WTC11 (cell line): ENCODE results near the gene LGR4. TPM values are rescaled to one million over a fixed set of nuclear protein-coding genes. Genes with fewer than 3 reads are reported as not detected.

ENCODE experiments used
- ATAC-seq: fragments of 200-7000 bp; cut with Tn5 transposase; 2 replicates; pipeline ENCODE4 v1.10.0; 2021; ENCODE audit warnings: mild to moderate bottlenecking, moderate library complexity
- CTCF ChIA-PET: fragments of 300-600 bp; sonication (Branson Sonifier 250); formaldehyde crosslinking; loops from one replicate; lab custom pipeline; 2021; ENCODE audit warnings: antibody characterized with exemption; lab: Charles Lee
- POLR2A ChIA-PET: fragments of 350-600 bp; sonication (Branson Sonifier 250); formaldehyde crosslinking; loops from one replicate; lab custom pipeline; 2021; ENCODE audit warnings: antibody characterized with exemption; lab: Charles Lee
- DNase-seq: peaks from one replicate; pipeline ENCODE4 v3.0.0; 2021; ENCODE audit warnings: low spot score
- H3K27ac Mint-ChIP-seq: 2 replicates; pipeline ENCODE4 v1.8.0; 2021; ENCODE audit warnings: mixed read lengths
- H3K27me3 Mint-ChIP-seq: 2 replicates; pipeline ENCODE4 v1.8.0; 2021; ENCODE audit warnings: low read depth, mild to moderate bottlenecking, moderate library complexity, mixed read lengths
- H3K36me3 Mint-ChIP-seq: 2 replicates; pipeline ENCODE4 v1.8.0; 2021; ENCODE audit warnings: mixed read lengths
- H3K4me1 Mint-ChIP-seq: 2 replicates; pipeline ENCODE4 v1.8.0; 2022; ENCODE audit warnings: mixed read lengths
- H3K4me3 Mint-ChIP-seq: 2 replicates; pipeline ENCODE4 v1.8.0; 2021; ENCODE audit warnings: mild to moderate bottlenecking, moderate library complexity, mixed read lengths
- H3K9me3 Mint-ChIP-seq: 2 replicates; pipeline ENCODE4 v1.8.0; 2021; ENCODE audit warnings: mixed read lengths
- ATF1 ChIP-seq: sonication (generic); formaldehyde crosslinking; IDR thresholded peaks from 2 replicates; pipeline ENCODE4 v1.8.1; 2023; ENCODE audit warnings: mild to moderate bottlenecking, moderate library complexity, missing genetic modification reagents
- EMX1 ChIP-seq: fragments of 250-450 bp; sonication (Bioruptor Pico); IDR thresholded peaks from 2 replicates; pipeline ENCODE4 v1.8.0; 2021; ENCODE audit warnings: mild to moderate bottlenecking
- FOXK1 ChIP-seq: sonication (generic); formaldehyde crosslinking; IDR thresholded peaks from 2 replicates; pipeline ENCODE4 v1.8.0; 2022; ENCODE audit warnings: mild to moderate bottlenecking, moderate library complexity, missing genetic modification reagents
- JUN ChIP-seq: sonication (generic); formaldehyde crosslinking; IDR thresholded peaks from 2 replicates; pipeline ENCODE4 v1.8.0; 2023; ENCODE audit warnings: mild to moderate bottlenecking, missing genetic modification reagents
- KAT7 ChIP-seq: sonication (generic); formaldehyde crosslinking; IDR thresholded peaks from 2 replicates; pipeline ENCODE4 v1.8.1; 2023; ENCODE audit warnings: missing genetic modification reagents, mild to moderate bottlenecking, borderline replicate concordance
- NFYB ChIP-seq: sonication (generic); formaldehyde crosslinking; conservative IDR thresholded peaks from 2 replicates; pipeline ENCODE4 v1.8.0; 2022; ENCODE audit warnings: low read depth, missing genetic modification reagents
- ZBTB21 ChIP-seq: sonication (generic); formaldehyde crosslinking; IDR thresholded peaks from 2 replicates; pipeline ENCODE4 v1.8.1; 2023; ENCODE audit warnings: mild to moderate bottlenecking, missing genetic modification reagents, borderline replicate concordance
- ZNF281 ChIP-seq: sonication (generic); formaldehyde crosslinking; IDR thresholded peaks from 2 replicates; pipeline ENCODE4 v1.8.0; 2023; ENCODE audit warnings: mild to moderate bottlenecking, missing genetic modification reagents
- ZNF317 ChIP-seq: sonication (generic); formaldehyde crosslinking; IDR thresholded peaks from 2 replicates; pipeline ENCODE4 v1.8.1; 2023; ENCODE audit warnings: low read depth, mild to moderate bottlenecking, moderate library complexity, missing genetic modification reagents, borderline replicate concordance
- ZNF532 ChIP-seq: fragments of 250-450 bp; sonication (Bioruptor Pico); IDR thresholded peaks from 2 replicates; pipeline ENCODE4 v1.9.0; 2021; ENCODE audit warnings: mild to moderate bottlenecking, borderline replicate concordance
- ZNF671 ChIP-seq: fragments of 250-450 bp; sonication (Bioruptor Pico); IDR thresholded peaks from 2 replicates; pipeline ENCODE4 v1.8.0; 2021; ENCODE audit warnings: mild to moderate bottlenecking
- total RNA-seq: library from RNA; stranded (reverse); gene quantifications from 3 replicates; pipeline ENCODE4 v1.2.3, GENCODE V29; 2021
- TF ChIP-seq, protein P1 (sequence below): sonication (generic); formaldehyde crosslinking; IDR thresholded peaks from 2 replicates; pipeline ENCODE4 v1.8.1; 2023; ENCODE audit warnings: mild to moderate bottlenecking, missing genetic modification reagents
- TF ChIP-seq, protein P2 (sequence below): fragments of 200-600 bp; IDR thresholded peaks from 2 replicates; pipeline ENCODE4 v1.8.0; 2022; ENCODE audit warnings: antibody characterized with exemption
- TF ChIP-seq, protein P3 (sequence below): sonication (generic); formaldehyde crosslinking; IDR thresholded peaks from 2 replicates; pipeline ENCODE4 v1.8.1; 2022; ENCODE audit warnings: missing genetic modification reagents, borderline replicate concordance

LGR4 gene
- total RNA-seq, 1 experiment from 2014 or later = 53.8 TPM

- CTCF ChIA-PET = no interaction called here
- H3K27me3 Mint-ChIP-seq = peaks cover 14% of the 10 kb centered on the region
- no peak overlapping the region for H3K27ac Mint-ChIP-seq
- no peak overlapping the region for H3K4me3 Mint-ChIP-seq
- TF ChIP-seq ZNF281 (no peak), FOXK1 (CRISPR knock-in tag) (no peak), ZNF317 (CRISPR knock-in tag) (no peak), KAT7 (CRISPR knock-in tag) (no peak), ZNF532 (no peak), NFYB (CRISPR knock-in tag) (no peak), EMX1 (CRISPR knock-in tag) (no peak)
- TF ChIP-seq, protein P1, sequence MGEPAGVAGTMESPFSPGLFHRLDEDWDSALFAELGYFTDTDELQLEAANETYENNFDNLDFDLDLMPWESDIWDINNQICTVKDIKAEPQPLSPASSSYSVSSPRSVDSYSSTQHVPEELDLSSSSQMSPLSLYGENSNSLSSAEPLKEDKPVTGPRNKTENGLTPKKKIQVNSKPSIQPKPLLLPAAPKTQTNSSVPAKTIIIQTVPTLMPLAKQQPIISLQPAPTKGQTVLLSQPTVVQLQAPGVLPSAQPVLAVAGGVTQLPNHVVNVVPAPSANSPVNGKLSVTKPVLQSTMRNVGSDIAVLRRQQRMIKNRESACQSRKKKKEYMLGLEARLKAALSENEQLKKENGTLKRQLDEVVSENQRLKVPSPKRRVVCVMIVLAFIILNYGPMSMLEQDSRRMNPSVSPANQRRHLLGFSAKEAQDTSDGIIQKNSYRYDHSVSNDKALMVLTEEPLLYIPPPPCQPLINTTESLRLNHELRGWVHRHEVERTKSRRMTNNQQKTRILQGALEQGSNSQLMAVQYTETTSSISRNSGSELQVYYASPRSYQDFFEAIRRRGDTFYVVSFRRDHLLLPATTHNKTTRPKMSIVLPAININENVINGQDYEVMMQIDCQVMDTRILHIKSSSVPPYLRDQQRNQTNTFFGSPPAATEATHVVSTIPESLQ (CRISPR knock-in tag) = no peak
- TF ChIP-seq, protein P2, sequence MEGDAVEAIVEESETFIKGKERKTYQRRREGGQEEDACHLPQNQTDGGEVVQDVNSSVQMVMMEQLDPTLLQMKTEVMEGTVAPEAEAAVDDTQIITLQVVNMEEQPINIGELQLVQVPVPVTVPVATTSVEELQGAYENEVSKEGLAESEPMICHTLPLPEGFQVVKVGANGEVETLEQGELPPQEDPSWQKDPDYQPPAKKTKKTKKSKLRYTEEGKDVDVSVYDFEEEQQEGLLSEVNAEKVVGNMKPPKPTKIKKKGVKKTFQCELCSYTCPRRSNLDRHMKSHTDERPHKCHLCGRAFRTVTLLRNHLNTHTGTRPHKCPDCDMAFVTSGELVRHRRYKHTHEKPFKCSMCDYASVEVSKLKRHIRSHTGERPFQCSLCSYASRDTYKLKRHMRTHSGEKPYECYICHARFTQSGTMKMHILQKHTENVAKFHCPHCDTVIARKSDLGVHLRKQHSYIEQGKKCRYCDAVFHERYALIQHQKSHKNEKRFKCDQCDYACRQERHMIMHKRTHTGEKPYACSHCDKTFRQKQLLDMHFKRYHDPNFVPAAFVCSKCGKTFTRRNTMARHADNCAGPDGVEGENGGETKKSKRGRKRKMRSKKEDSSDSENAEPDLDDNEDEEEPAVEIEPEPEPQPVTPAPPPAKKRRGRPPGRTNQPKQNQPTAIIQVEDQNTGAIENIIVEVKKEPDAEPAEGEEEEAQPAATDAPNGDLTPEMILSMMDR = no peak
- peaks cover 48% of the 10 kb centered on the region for H3K4me1 Mint-ChIP-seq
- POLR2A ChIA-PET = no interaction called here
- no peak for DNase-seq
- no peaks in the 10 kb centered on the region for H3K9me3 Mint-ChIP-seq
- H3K36me3 Mint-ChIP-seq = peaks cover 7% of the 10 kb centered on the region
- ATAC-seq = peak; percentile 30; the same call in 1 of the 2 replicates
Observed at GRCh38 chr11:27354359-27354965, 118.1 kb downstream of the LGR4 start.

DNA sequence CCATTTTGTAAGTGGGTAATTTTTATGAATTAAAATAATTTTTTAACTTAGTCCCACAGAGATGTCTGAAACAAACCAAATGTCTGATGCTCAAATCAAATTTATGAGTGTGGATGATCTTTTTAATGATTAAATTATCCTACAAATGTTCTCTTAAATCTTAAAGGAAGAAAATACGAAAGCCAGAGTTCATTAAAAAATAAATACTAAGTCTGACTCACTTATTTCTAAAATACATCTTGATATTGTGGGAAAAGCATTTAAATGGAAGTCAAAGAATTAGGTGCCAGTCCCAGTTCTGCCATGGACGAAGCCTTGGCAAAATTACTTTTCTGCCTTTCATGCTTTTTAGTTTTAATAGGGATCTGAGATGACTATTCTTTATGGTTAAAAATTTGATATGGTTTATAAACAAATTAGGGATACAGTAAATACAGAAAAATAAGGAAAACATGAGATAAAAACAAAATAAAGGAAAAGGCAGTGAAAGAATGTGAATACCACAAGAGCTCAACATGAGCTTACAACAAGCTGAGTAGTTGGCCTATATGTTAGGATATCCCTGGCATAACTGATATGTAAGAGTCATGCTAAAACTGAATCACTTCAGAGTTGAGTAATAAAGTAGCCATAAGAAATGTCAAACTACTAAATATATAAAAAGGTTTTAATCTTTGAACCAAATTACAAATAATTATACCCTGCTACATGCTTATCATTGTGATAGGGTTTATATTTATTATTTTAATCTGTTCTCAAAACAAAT, 118.8 kb downstream of the LGR4 start:
- no peaks in the 10 kb centered on the region for H3K9me3 Mint-ChIP-seq
- H3K27ac Mint-ChIP-seq = no peak overlapping the region
- CTCF ChIA-PET = interaction anchor here (1.2 kb wide), 1 partner anchor 25 kb away, joined by 3 read pairs; no protein-coding TSS in a partner anchor
- POLR2A ChIA-PET = no interaction called here
- H3K27me3 Mint-ChIP-seq = peaks cover 14% of the 10 kb centered on the region
- no peak for ATAC-seq
- H3K4me1 Mint-ChIP-seq = peaks cover 46% of the 10 kb centered on the region
- no peak overlapping the region for H3K4me3 Mint-ChIP-seq
- DNase-seq = no peak
- H3K36me3 Mint-ChIP-seq = peaks cover 7% of the 10 kb centered on the region
- TF ChIP-seq, protein P3, sequence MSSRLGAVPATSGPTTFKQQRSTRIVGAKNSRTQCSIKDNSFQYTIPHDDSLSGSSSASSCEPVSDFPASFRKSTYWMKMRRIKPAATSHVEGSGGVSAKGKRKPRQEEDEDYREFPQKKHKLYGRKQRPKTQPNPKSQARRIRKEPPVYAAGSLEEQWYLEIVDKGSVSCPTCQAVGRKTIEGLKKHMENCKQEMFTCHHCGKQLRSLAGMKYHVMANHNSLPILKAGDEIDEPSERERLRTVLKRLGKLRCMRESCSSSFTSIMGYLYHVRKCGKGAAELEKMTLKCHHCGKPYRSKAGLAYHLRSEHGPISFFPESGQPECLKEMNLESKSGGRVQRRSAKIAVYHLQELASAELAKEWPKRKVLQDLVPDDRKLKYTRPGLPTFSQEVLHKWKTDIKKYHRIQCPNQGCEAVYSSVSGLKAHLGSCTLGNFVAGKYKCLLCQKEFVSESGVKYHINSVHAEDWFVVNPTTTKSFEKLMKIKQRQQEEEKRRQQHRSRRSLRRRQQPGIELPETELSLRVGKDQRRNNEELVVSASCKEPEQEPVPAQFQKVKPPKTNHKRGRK (CRISPR knock-in tag) = no peak
- no peak for TF ChIP-seq ZNF671
- no peak for TF ChIP-seq ZNF281
- TF ChIP-seq ATF1 = no peak
- TF ChIP-seq JUN = no peak
- TF ChIP-seq ZBTB21 (CRISPR knock-in tag) = no peak
